IPS-15b (cell line): ENCODE results near the gene CELF2.

Experiments
- H3K27me3 ChIP-seq: one replicate; pipeline ENCODE4 v1.6.1; 2013; ENCODE audit warnings: low read length; ENCODE audit not compliant: control insufficient read depth, insufficient read depth
- H3K36me3 ChIP-seq: one replicate; pipeline ENCODE4 v1.6.1; 2013; ENCODE audit warnings: low read length; ENCODE audit not compliant: control insufficient read depth, insufficient read depth
- H3K4me1 ChIP-seq: one replicate; pipeline ENCODE4 v1.6.1; 2013; ENCODE audit warnings: mild to moderate bottlenecking, low read length; ENCODE audit not compliant: control insufficient read depth, insufficient read depth
- H3K4me3 ChIP-seq: one replicate; pipeline ENCODE4 v1.5.1; 2013; ENCODE audit warnings: low read depth, low read length
- H3K9ac ChIP-seq: one replicate; pipeline ENCODE4 v1.6.1; 2013; ENCODE audit warnings: low read depth, mild to moderate bottlenecking, low read length
- H3K9me3 ChIP-seq: one replicate; pipeline ENCODE4 v1.6.1; 2013; ENCODE audit warnings: mild to moderate bottlenecking, low read length; ENCODE audit not compliant: control insufficient read depth, insufficient read depth

Gene CELF2

DNA sequence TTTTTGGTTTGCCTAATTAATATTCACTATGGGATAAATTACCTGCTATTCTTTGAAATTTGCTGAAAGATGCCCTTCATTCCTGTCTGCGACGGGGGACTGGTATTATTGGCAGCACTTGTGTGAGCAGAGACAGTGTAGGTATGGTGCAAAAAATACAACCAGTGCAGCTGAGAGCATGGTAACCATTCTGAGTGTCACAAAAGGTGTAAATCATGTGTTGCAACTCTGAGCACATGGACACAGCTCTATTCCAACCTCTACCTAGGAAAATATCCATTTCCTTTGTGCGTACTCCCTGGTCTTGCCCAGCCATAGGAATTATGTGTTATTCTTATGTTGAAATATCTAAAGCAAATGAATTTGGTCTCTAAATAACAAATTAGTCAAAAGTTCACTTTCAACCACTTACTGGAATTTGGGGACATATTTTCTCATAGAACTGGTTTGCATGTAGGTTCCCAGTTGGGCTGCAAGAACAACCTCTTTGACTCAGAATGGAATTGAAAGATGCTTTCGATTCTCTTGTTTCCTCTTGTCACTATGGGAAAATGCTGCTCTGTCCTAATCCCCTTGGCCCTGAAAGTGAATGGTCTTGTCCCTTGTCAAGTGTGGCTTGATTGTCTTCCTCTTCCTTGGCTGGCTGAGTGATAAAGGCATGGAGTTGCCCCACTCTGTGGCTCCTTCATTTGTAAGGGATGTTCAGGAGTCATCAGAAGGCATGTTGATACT, 57.0 kb downstream of the CELF2 start:
- H3K9me3 ChIP-seq, result no peaks in the 10 kb centered on the region
- H3K36me3 ChIP-seq, result no peaks in the 10 kb centered on the region
- H3K4me3 ChIP-seq, result no peak overlapping the region
- H3K4me1 ChIP-seq, result peaks cover 24% of the 10 kb centered on the region
- H3K27me3 ChIP-seq, result no peaks in the 10 kb centered on the region
- no peak overlapping the region for H3K9ac ChIP-seq

- H3K36me3 ChIP-seq, result no peaks in the 10 kb centered on the region
- peaks cover 24% of the 10 kb centered on the region for H3K4me1 ChIP-seq
- H3K27me3 ChIP-seq, result no peaks in the 10 kb centered on the region
- H3K4me3 ChIP-seq, result no peak overlapping the region
- no peak overlapping the region for H3K9ac ChIP-seq
- no peaks in the 10 kb centered on the region for H3K9me3 ChIP-seq
These were observed 58.5 kb downstream of the CELF2 start for GRCh38 chr10:11076221-11076620.

DNA sequence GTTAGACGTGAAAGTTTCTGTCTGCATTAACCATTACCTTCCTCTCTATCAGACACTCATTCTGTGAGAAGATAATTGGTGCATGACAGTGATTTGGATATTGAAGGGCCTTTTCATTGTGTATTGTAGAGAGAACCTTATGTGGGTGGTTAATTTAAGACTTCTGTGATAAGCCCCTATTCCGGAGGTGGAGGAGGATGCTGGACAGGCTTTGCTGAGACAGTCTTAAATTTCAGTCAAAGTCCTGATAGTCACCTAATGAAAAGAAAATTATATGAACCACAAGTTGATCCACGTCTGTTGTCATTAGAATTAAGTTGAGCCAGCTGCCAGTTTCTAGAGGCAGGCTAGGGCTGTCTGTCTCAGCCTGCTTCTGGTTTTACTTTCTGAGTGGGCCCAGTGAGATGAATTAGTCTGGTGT, 62.9 kb downstream of the CELF2 start:
- Histone ChIP-seq H3K4me3 (no peak overlapping the region), H3K9ac (no peak overlapping the region), H3K9me3 (no peaks in the 10 kb centered on the region), H3K27me3 (no peaks in the 10 kb centered on the region), H3K36me3 (no peaks in the 10 kb centered on the region), H3K4me1 (peaks cover 18% of the 10 kb centered on the region)

GRCh38 chr10:11081408-11081807, 63.7 kb downstream of the CELF2 start:
- H3K4me3 ChIP-seq, result no peak overlapping the region
- no peaks in the 10 kb centered on the region for H3K36me3 ChIP-seq
- H3K4me1 ChIP-seq, result peaks cover 11% of the 10 kb centered on the region
- no peaks in the 10 kb centered on the region for H3K9me3 ChIP-seq
- no peaks in the 10 kb centered on the region for H3K27me3 ChIP-seq
- H3K9ac ChIP-seq, result no peak overlapping the region

GRCh38 chr10:11082526-11082925, 64.9 kb downstream of the CELF2 start:
- no peaks in the 10 kb centered on the region for H3K9me3 ChIP-seq
- H3K27me3 ChIP-seq, result no peaks in the 10 kb centered on the region
- no peaks in the 10 kb centered on the region for H3K36me3 ChIP-seq
- H3K9ac ChIP-seq, result no peak overlapping the region
- H3K4me3 ChIP-seq, result no peak overlapping the region
- peaks cover 3% of the 10 kb centered on the region for H3K4me1 ChIP-seq

DNA sequence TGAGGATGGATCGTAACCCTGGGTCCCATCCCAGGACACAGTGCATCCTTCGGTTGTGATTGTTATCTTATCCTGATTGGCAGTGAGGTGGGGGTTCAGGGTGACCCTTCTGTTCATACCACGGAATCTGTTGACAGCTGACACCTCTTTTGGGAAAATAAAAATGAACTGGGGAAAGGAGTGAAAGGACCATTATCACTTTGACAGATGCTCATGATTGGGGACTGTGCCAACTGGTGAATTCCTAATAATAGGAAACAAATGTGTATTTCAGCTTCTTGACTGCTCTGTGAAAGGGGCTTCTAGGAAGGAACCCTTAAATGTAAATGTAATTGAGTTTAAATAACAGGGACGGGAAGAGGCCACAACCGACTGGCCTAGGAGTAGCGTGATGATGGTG, 65.4 kb downstream of the CELF2 start:
- H3K9ac ChIP-seq, result no peak overlapping the region
- H3K27me3 ChIP-seq, result no peaks in the 10 kb centered on the region
- no peak overlapping the region for H3K4me3 ChIP-seq
- no peaks in the 10 kb centered on the region for H3K36me3 ChIP-seq
- no peaks in the 10 kb centered on the region for H3K9me3 ChIP-seq
- H3K4me1 ChIP-seq, result no peaks in the 10 kb centered on the region

DNA sequence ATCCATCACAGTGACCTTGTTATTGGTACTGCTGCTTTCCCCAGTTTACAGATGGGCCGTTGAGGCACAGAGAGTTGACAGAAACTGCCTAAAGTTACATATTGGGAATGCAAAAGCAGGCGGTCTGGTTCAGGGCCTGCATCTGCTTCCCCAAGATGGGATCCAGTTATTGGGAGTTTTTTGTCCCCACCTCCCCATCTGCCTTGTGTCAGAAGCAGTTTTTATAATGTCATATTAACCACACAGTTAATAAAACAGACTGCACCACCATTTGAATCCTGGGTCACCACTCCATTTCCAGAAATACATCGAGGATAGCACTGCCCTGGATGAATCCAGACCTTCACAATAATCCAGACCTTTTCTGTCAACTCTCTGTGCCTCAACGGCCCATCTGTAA, 67.9 kb downstream of the CELF2 start:
- Histone ChIP-seq H3K4me1 (no peaks in the 10 kb centered on the region), H3K4me3 (no peak overlapping the region), H3K9me3 (no peaks in the 10 kb centered on the region), H3K27me3 (no peaks in the 10 kb centered on the region), H3K36me3 (no peaks in the 10 kb centered on the region), H3K9ac (no peak overlapping the region)

DNA sequence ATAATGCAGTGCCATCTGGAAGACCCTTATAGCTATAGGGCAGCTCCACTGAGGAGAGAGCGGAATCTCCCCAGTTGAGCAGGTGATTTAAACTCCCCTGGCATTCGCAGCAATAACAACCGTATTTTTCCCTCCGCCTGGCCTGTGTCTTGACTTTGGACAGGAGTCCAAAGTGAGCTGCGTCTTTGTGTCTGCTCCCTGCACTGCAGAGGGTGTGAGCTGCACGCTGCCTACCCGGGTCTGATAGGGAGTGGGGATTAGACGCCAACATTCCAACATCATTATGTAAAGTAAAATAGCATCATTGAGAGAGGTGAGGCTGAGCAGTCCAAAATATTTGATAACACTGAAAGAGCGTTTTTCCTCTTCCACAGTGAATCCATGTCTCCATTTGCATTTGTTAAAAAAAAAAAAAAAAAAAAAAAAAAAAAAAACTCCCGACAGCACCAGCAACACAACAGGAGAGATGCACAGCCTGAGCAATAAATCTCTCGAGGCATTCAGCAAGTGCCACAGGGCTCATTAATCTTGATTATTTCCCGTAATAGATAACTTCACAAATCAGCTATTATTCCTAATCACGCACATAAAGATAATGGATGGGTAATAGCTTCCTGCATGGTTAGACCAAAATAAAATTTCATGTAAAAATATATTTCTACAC, 68.6 kb downstream of the CELF2 start:
- Histone ChIP-seq H3K9ac (no peak overlapping the region), H3K4me3 (no peak overlapping the region), H3K36me3 (no peaks in the 10 kb centered on the region), H3K27me3 (no peaks in the 10 kb centered on the region), H3K9me3 (no peaks in the 10 kb centered on the region), H3K4me1 (no peaks in the 10 kb centered on the region)

DNA sequence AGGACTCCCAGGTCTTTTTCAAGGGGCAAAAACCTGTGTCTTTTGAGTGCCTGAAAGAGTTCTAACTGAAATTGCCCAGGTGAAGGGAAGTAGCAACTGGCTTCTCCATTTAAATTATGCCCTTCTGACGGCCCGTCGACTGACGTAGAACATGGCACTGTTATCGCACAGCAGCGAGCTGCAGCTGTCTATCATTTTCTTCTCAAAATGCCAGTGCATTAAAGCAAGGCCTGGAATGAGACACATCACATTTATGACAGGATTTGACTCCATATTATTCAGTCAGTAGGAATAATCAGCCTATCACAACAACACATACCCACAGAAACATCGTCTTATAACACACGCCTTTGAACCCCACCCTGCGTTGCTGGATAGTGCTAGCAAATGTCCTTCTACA, 69.7 kb downstream of the CELF2 start:
- H3K36me3 ChIP-seq, result no peaks in the 10 kb centered on the region
- H3K27me3 ChIP-seq, result no peaks in the 10 kb centered on the region
- no peak overlapping the region for H3K4me3 ChIP-seq
- no peak overlapping the region for H3K9ac ChIP-seq
- H3K9me3 ChIP-seq, result no peaks in the 10 kb centered on the region
- H3K4me1 ChIP-seq, result no peaks in the 10 kb centered on the region

GRCh38 chr10:11088709-11089108, 71.0 kb downstream of the CELF2 start:
- Histone ChIP-seq H3K9ac (no peak overlapping the region), H3K9me3 (no peaks in the 10 kb centered on the region), H3K27me3 (no peaks in the 10 kb centered on the region), H3K4me1 (no peaks in the 10 kb centered on the region), H3K36me3 (no peaks in the 10 kb centered on the region), H3K4me3 (no peak overlapping the region)

- H3K4me1 ChIP-seq, result peaks cover 5% of the 10 kb centered on the region
- H3K27me3 ChIP-seq, result no peaks in the 10 kb centered on the region
- H3K9me3 ChIP-seq, result no peaks in the 10 kb centered on the region
- H3K36me3 ChIP-seq, result no peaks in the 10 kb centered on the region
- H3K9ac ChIP-seq, result no peak overlapping the region
- H3K4me3 ChIP-seq, result no peak overlapping the region
These were observed 71.6 kb downstream of the CELF2 start for GRCh38 chr10:11089272-11089671.

DNA sequence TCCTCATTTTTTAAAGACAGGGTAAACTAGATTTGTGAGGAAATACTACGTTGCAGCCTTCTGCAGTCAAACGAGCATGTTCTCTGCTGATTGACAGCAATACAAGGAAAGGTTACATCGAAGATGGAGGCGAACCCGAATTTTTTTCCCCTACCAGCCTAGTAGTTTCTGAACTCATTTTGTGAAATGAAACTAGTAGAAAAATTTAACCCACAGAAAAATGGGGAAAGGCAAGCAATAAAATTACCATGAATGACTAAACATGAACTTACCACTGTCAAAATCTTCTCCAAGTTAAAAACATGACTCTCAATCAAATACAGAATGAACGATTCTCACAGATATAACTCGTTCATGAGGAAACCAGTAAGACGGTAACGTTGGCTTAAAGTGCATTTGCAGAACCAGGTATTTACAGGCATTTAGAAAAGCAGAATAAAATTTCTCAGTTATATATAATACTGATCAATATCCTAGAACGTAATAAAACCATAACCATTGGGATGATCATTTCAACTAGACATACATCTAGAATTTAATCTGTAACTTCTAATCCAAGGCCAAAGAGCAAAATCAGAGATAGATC, 73.9 kb downstream of the CELF2 start:
- H3K4me3 ChIP-seq, result no peak overlapping the region
- no peaks in the 10 kb centered on the region for H3K36me3 ChIP-seq
- no peaks in the 10 kb centered on the region for H3K27me3 ChIP-seq
- H3K9ac ChIP-seq, result no peak overlapping the region
- H3K4me1 ChIP-seq, result peaks cover 26% of the 10 kb centered on the region
- no peaks in the 10 kb centered on the region for H3K9me3 ChIP-seq
